Spleen (tissue), 11 donors: Measurements from ENCODE around the gene MEGF6. TPM values are rescaled to one million over a fixed set of nuclear protein-coding genes. Genes with fewer than 3 reads are reported as not detected.

ENCODE experiments used
- DNase-seq: peaks from one replicate; pipeline ENCODE4 v3.0.0-alpha.2; 2020
- H3K27ac ChIP-seq, 8 donors: fragments of 200-600 bp; sonication (generic) in 7 of 8; 1 replicate in 4 of 8; 2 replicates in 4 of 8; pipeline versions ENCODE4 v1.5.0 to v1.8.0; 2016 to 2021; ENCODE audit warnings: inconsistent platforms in 4 of 8, mild to moderate bottlenecking in 4 of 8, moderate library complexity in 1 of 8
- H3K27me3 ChIP-seq, 7 donors: fragments of 200-600 bp; sonication (generic) in 6 of 7; replicated peaks in 1 of 7; 1 replicate in 4 of 7; 2 replicates in 3 of 7; pipeline versions ENCODE4 v1.5.0 to v1.8.0; 2016 to 2021; ENCODE audit warnings: inconsistent platforms in 3 of 7, mild to moderate bottlenecking in 1 of 7
- H3K36me3 ChIP-seq, 6 donors: fragments of 200-600 bp; sonication (generic) in 5 of 6; 1 replicate in 4 of 6; 2 replicates in 2 of 6; pipeline versions ENCODE4 v1.5.0 to v1.8.0; 2016 to 2021; ENCODE audit warnings: inconsistent platforms in 2 of 6
- H3K4me1 ChIP-seq, 6 donors: fragments of 200-600 bp; sonication (generic) in 5 of 6; 1 replicate in 3 of 6; 2 replicates in 3 of 6; pipeline versions ENCODE4 v1.5.0 to v1.8.0; 2016 to 2021; ENCODE audit warnings: inconsistent platforms in 3 of 6
- H3K4me3 ChIP-seq, 8 donors: fragments of 200-600 bp; sonication (generic) in 7 of 8; 1 replicate in 4 of 8; 2 replicates in 4 of 8; pipeline versions ENCODE4 v1.5.0 to v1.8.0; 2016 to 2021; ENCODE audit warnings: inconsistent platforms in 4 of 8, mild to moderate bottlenecking in 4 of 8, moderate library complexity in 2 of 8
- H3K9me3 ChIP-seq, 8 donors: fragments of 200-600 bp; sonication (generic) in 7 of 8; 1 replicate in 4 of 8; 2 replicates in 4 of 8; pipeline versions ENCODE4 v1.5.0 to v1.8.0; 2016 to 2021; ENCODE audit warnings: inconsistent platforms in 4 of 8
- POLR2A ChIP-seq, 3 donors: fragments of 450-650 bp; IDR thresholded peaks; one replicate each; pipeline ENCODE4 v1.5.1; 2017; ENCODE audit warnings: antibody characterized with exemption in 3 of 3, mild to moderate bottlenecking in 1 of 3
- POLR2AphosphoS5 ChIP-seq, 3 donors: sonication (generic); formaldehyde crosslinking; IDR thresholded peaks; one replicate each; pipeline ENCODE4 v1.5.1; 2017; ENCODE audit warnings: antibody characterized with exemption in 3 of 3
- WGBS, 5 donors: extraction: QIAGEN DNeasy Blood & Tissue Kit in 3 of 5; methylation state at CpG; one replicate each; pipeline versions ENCODE4 v1.1.5 to v1.1.7; 2013 to 2018; 5-methylcytosine and 5-hydroxymethylcytosine counted together
- intact Hi-C: fragments of 100-400 bp; cut with DNase I; formaldehyde crosslinking; loops from one replicate; pipeline ENCODE4 v1.15.0; 2023; ENCODE audit warnings: low total_unique reads
- polyA plus RNA-seq, 3 donors: library from polyadenylated mRNA; stranded (reverse); fragments of 200-250 nt; gene quantifications; one replicate each; pipeline ENCODE4 v1.2.1, GENCODE V29; 2013
- total RNA-seq, 7 donors: library from RNA; depleted of rRNA in 3 of 7; stranded (reverse); fragments of >200 nt in 3 of 7; fragmentation: NEBNext Ultra II Directional in 4 of 7; extraction: Animal tissue kit (Norgen Biotek cat#: 25700) in 4 of 7; gene quantifications; one replicate each; pipeline versions ENCODE4 v1.1.0 to v1.2.1, GENCODE V29; 2016 to 2021
- TF ChIP-seq, protein P1 (sequence below), 11 experiments: fragments of 200-600 bp in 7 of 11; fragments of 450-650 bp in 4 of 11; sonication (generic) in 4 of 11; IDR thresholded peaks in 8 of 11; conservative IDR thresholded peaks in 3 of 11; 1 replicate in 7 of 11; 2 replicates in 4 of 11; pipeline versions ENCODE4 v1.4.0 to v1.8.0; 2016 to 2021; ENCODE audit warnings: antibody characterized with exemption in 11 of 11, inconsistent platforms in 4 of 11, mild to moderate bottlenecking in 1 of 11
- donor health status: healthy with polysubstance abuse.
- donor health status: DM: no; HTN: no; CAD: no; lungs with moderate emphysema.
- donor health status: DM: no; HTN: no; CAD: no.
- donor health status: Bipolar disorder and iron deficiency.
- donor health status: healthy.
- donor health status: DM: no; HTN: no; CAD: no.
- donor health status: DM: yes; HTN: yes; CAD: no.

MEGF6 gene
- total and polyA plus RNA-seq, 10 donors: 8.7 to 39.5 (median 20.3) TPM

DNA sequence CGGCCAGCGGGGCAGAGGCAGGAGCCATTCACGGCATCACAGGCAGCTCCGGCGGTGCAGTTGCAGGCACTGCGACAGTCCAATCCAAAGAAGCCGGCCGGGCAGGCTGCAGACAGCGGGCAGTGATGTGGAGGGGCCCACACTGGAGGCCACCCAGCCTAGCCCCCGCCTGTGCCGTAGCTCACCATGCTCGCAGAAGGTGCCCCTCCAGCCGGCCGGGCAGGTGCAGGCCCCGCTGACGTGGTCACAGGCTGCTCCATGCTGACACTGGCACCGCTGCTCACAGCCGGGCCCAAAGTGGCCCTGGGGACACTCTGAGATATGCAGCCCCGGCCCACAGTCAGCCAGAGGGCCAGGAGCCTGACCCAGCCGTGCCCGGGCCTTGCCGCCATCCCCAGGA, 111.7 kb downstream of the MEGF6 start:
- H3K36me3 ChIP-seq: peaks cover 0 to 24% (median 0%) of the 10 kb centered on the region in 6 donors
- TF ChIP-seq POLR2A (IDR thresholded peaks at IDR 0.05) (no peak), POLR2AphosphoS5 (IDR thresholded peaks at IDR 0.05) (no peak)
- TF ChIP-seq, protein P1, sequence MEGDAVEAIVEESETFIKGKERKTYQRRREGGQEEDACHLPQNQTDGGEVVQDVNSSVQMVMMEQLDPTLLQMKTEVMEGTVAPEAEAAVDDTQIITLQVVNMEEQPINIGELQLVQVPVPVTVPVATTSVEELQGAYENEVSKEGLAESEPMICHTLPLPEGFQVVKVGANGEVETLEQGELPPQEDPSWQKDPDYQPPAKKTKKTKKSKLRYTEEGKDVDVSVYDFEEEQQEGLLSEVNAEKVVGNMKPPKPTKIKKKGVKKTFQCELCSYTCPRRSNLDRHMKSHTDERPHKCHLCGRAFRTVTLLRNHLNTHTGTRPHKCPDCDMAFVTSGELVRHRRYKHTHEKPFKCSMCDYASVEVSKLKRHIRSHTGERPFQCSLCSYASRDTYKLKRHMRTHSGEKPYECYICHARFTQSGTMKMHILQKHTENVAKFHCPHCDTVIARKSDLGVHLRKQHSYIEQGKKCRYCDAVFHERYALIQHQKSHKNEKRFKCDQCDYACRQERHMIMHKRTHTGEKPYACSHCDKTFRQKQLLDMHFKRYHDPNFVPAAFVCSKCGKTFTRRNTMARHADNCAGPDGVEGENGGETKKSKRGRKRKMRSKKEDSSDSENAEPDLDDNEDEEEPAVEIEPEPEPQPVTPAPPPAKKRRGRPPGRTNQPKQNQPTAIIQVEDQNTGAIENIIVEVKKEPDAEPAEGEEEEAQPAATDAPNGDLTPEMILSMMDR (IDR thresholded peaks at IDR 0.05 in 8 of 11, conservative IDR thresholded peaks at IDR 0.05 in 3 of 11): no peak
- H3K4me3 ChIP-seq: no peak overlapping the region
- no peak for DNase-seq
- 90 to 95% (median 92%) methylated on average over 4 to 22 of the region's 22 CpGs for WGBS, 5 donors
- no peaks in the 10 kb centered on the region for H3K9me3 ChIP-seq
- no peak overlapping the region for H3K27ac ChIP-seq
- no peaks in the 10 kb centered on the region for H3K27me3 ChIP-seq
- intact Hi-C loops: no loop called here
- H3K4me1 ChIP-seq: peaks cover 0 to 23% (median 6%) of the 10 kb centered on the region in 6 donors

DNA sequence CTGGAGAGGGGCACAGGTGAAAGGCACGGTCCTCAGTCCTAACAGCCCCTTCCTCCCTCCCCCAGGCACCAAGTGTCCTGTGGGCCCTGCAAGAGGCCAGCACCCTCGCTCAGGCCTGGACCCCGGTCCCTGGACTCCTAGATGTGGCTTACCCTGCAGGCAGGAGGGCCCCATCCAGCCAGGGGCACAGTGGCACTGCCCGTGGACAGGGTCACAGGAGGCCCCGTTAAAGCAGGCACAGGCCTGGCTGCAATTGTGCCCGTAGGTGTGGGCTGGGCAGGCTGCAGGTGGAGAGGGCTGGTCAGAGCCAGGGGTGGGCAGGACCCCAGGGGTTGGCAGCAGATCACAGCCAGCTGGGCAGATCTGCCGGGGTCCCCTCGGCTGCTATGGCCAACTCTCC, 112.3 kb downstream of the MEGF6 start:
- WGBS, 5 donors: 72 to 91% (median 85%) methylated on average over 2 to 8 of the region's 8 CpGs
- intact Hi-C loops: no loop called here

DNA sequence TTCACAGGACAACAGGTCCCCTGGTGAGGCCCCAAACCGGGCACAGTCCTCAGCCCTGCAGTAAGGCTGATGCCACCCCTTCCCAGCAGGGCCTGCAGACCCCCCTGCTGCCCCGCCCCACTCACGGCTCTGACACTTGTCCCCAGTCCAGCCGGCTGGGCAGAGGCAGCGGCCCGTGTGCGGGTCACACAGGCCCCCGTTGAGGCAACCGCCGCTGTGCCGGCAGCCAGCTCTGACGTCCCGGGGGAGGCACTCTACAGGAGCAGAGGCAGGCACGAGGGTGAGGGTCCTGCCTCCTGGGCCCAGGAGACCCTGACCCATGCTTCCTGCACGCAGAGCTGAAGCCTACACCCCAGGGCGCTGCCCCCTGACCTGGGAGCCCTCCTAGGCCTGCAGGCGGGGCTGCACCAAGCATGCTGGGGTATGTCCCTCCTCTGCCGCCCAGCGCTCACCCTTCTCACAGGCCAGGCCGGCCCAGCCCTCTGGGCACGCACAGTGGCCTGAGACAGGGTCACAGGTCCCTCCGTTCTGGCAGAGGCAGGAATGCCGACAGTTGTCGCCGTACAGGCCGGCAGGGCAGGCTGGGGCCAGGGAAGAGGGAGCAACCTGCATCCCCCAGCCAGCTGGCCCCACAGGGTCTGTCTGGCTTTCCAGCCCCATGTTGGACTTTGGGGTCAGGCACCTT, 112.9 kb downstream of the MEGF6 start:
- H3K4me3 ChIP-seq: no peak overlapping the region
- 88 to 93% (median 89%) methylated on average over 7 to 26 of the region's 26 CpGs for WGBS, 5 donors
- H3K27me3 ChIP-seq: no peaks in the 10 kb centered on the region
- H3K36me3 ChIP-seq: peaks cover 0 to 29% (median 0%) of the 10 kb centered on the region in 6 donors
- peaks cover 0 to 11% (median 6%) of the 10 kb centered on the region in 6 donors for H3K4me1 ChIP-seq
- no peak for DNase-seq
- no peak overlapping the region for H3K27ac ChIP-seq
- H3K9me3 ChIP-seq: no peaks in the 10 kb centered on the region
- TF ChIP-seq POLR2A (IDR thresholded peaks at IDR 0.05): no peak
- TF ChIP-seq, protein P1 (IDR thresholded peaks at IDR 0.05 in 8 of 11, conservative IDR thresholded peaks at IDR 0.05 in 3 of 11): no peak
- no peak for TF ChIP-seq POLR2AphosphoS5 (IDR thresholded peaks at IDR 0.05)
- intact Hi-C loops: no loop called here

More for the DNA sequence above, 112.3 kb downstream of the MEGF6 start:
- no peak for DNase-seq
- H3K4me3 ChIP-seq: no peak overlapping the region
- H3K4me1 ChIP-seq: peaks cover 0 to 17% (median 6%) of the 10 kb centered on the region in 6 donors
- H3K9me3 ChIP-seq: no peaks in the 10 kb centered on the region
- H3K36me3 ChIP-seq: peaks cover 0 to 26% (median 0%) of the 10 kb centered on the region in 6 donors
- no peak for TF ChIP-seq POLR2A (IDR thresholded peaks at IDR 0.05)
- TF ChIP-seq, protein P1 (IDR thresholded peaks at IDR 0.05 in 8 of 11, conservative IDR thresholded peaks at IDR 0.05 in 3 of 11): no peak
- no peak for TF ChIP-seq POLR2AphosphoS5 (IDR thresholded peaks at IDR 0.05)
- H3K27ac ChIP-seq: no peak overlapping the region
- no peaks in the 10 kb centered on the region for H3K27me3 ChIP-seq

DNA sequence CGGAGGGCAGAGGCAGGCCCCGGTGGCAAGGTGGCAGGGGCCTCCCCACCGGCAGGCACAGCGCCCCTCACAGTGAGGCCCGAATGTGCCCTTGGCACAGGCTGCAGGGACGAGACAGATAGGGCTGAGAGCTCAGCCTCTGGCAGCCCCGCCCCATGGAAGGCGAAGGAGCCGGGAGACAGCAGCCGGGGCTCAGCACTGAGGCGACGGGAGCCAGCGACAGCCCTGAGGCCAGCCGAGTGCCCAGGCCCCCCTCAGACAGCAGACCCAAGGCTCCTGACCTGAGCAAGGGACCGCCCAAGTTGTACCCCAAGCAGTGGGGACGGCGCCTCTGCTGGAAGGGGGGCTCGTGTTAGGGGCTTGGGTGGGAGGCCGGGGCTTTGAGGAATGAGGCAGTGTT, 113.8 kb downstream of the MEGF6 start:
- H3K27ac ChIP-seq: no peak overlapping the region
- no peak for DNase-seq
- peaks cover 0 to 2% (median under 1%) of the 10 kb centered on the region in 6 donors for H3K4me1 ChIP-seq
- no peaks in the 10 kb centered on the region for H3K9me3 ChIP-seq
- peaks cover 0 to 30% (median 0%) of the 10 kb centered on the region in 6 donors for H3K36me3 ChIP-seq
- no peaks in the 10 kb centered on the region for H3K27me3 ChIP-seq
- H3K4me3 ChIP-seq: no peak overlapping the region
- TF ChIP-seq, protein P1 (IDR thresholded peaks at IDR 0.05 in 8 of 11, conservative IDR thresholded peaks at IDR 0.05 in 3 of 11): no peak
- TF ChIP-seq POLR2AphosphoS5 (IDR thresholded peaks at IDR 0.05) (no peak), POLR2A (IDR thresholded peaks at IDR 0.05) (no peak)
- 60 to 90% (median 87%) methylated on average over 2 to 19 of the region's 19 CpGs for WGBS, 5 donors
- intact Hi-C loops: no loop called here
